ENCODE measurements around the gene SYCP3. TPM values are rescaled to one million over a fixed set of nuclear protein-coding genes. Genes with fewer than 3 reads are reported as not detected.

The SYCP3 gene
- total and polyA plus RNA-seq, 2 of the 13 experiments (the other 11 are each of a cell fraction or from before 2014, with no cell fraction given): not detected

- intact Hi-C loops (cut with micrococcal nuclease; ENCODE audit: unreplicated experiment) (no loop called here), in situ Hi-C loops (cut with HindIII; ENCODE audit: extremely low pct_ligation_motif_present, low pct_unique_long_range_greater_than_20kb) (no loop called here)
- Histone ChIP-seq H3K27me3 (ENCODE audit: control insufficient read depth in 1 of 2, insufficient read depth in 2 of 2, low read length in 2 of 2) (no peaks in the 10 kb centered on the region), H3K4me2 (ENCODE audit: low read depth, low read length) (no peak overlapping the region), H3K9ac (ENCODE audit: insufficient read depth, low read depth, low read length) (no peak overlapping the region), H2AFZ (ENCODE audit: low read length) (no peak overlapping the region), H3K4me3 (replicated peaks in 1 of 3; ENCODE audit: insufficient read depth in 1 of 3, low read depth in 2 of 3, low read length in 3 of 3) (no peak overlapping the region), H3K36me3 (replicated peaks in 1 of 2; ENCODE audit: control insufficient read depth in 1 of 2, insufficient read depth in 2 of 2, low read length in 2 of 2) (no peaks in the 10 kb centered on the region), H3K27ac (ENCODE audit: extremely low read length, insufficient read depth, low read length) (no peak overlapping the region), H3K4me1 (ENCODE audit: insufficient read depth, low read length) (peaks cover 11% of the 10 kb centered on the region), H3K9me3 (ENCODE audit: low read length) (no peaks in the 10 kb centered on the region), H3K79me2 (ENCODE audit: insufficient read depth, low read length) (no peaks in the 10 kb centered on the region), H4K20me1 (ENCODE audit: insufficient read depth, low read length) (no peaks in the 10 kb centered on the region)
- FAIRE-seq (no peak), ATAC-seq (no peak), DNase-seq (ENCODE audit: low spot score) (no peak)
- BruUV-seq (replicated peaks): no TSS peak
- POLR2A ChIA-PET: no interaction called here
- CTCF ChIA-PET (ENCODE audit: low intra/inter-chr PET ratio, low total read pairs): no interaction called here
- 81% methylated on average over 1 of the region's 1 CpG for WGBS (ENCODE audit: low lambda C conversion rate)
- TF ChIP-seq GTF2F1 (IDR thresholded peaks at IDR 0.05; ENCODE audit: low read length) (no peak), ZFYVE20 (CRISPR knock-in tag; IDR thresholded peaks at IDR 0.05; ENCODE audit: borderline replicate concordance, low read depth) (no peak), THAP7 (CRISPR knock-in tag; IDR thresholded peaks at IDR 0.05) (no peak), GATAD1 (CRISPR knock-in tag; IDR thresholded peaks at IDR 0.05) (no peak), PRDM10 (CRISPR knock-in tag; IDR thresholded peaks at IDR 0.05; ENCODE audit: low read depth) (no peak), PBX2 (CRISPR knock-in tag; IDR thresholded peaks at IDR 0.05) (no peak), CREB1 (IDR thresholded peaks at IDR 0.05) (no peak), CREB1 (CRISPR knock-in tag; IDR thresholded peaks at IDR 0.05) (no peak), NFRKB (IDR thresholded peaks at IDR 0.05) (no peak), MNT (IDR thresholded peaks at IDR 0.05) (no peak), HNRNPK (IDR thresholded peaks at IDR 0.05; ENCODE audit: low read depth, low read length, poor library complexity, severe bottlenecking) (no peak), ZNF674 (CRISPR knock-in tag; IDR thresholded peaks at IDR 0.05; ENCODE audit: low read depth) (no peak), FLYWCH1 (CRISPR knock-in tag; IDR thresholded peaks at IDR 0.05) (no peak), ZNF20 (CRISPR knock-in tag; IDR thresholded peaks at IDR 0.05) (no peak), STAT5B (CRISPR knock-in tag; IDR thresholded peaks at IDR 0.05) (no peak), PRDM4 (CRISPR knock-in tag; IDR thresholded peaks at IDR 0.05; ENCODE audit: borderline replicate concordance) (no peak)
Measured at GRCh38 chr12:101685092-101685491, 54.2 kb downstream of the SYCP3 start.
